Naive thymus-derived CD8-positive, alpha-beta T cell (primary cell): ENCODE measurements around the gene PTPRT. TPM values are rescaled to one million over a fixed set of nuclear protein-coding genes. Genes with fewer than 3 reads are reported as not detected.
"Not testable (repeated sequence)": the region's sequence is repeated elsewhere in the genome, so short reads cannot be mapped to it uniquely, and the experiment has no call there.

ENCODE experiments used
- ATAC-seq, 2 donors: fragments of 150-1000 bp; cut with Tn5 transposase in 1 of 2; sonication (Bioruptor Pico), chemical (Tn5 transposase) in 1 of 2; 1 replicate in 1 of 2; 2 replicates in 1 of 2; pipeline ENCODE4 v1.10.0; 2021; ENCODE audit warnings: mild to moderate bottlenecking in 2 of 2, moderate library complexity in 2 of 2
- POLR2A ChIA-PET: fragments of 350-600 bp; sonication (Branson Sonifier 250); formaldehyde crosslinking; loops from one replicate; lab custom pipeline; 2021; ENCODE audit warnings: antibody characterized with exemption; lab: Charles Lee
- DNase-seq, 10 donors: peaks; one replicate each; pipeline versions ENCODE4 v3.0.0 to v3.0.0-alpha.2; 2020 to 2022
- H3K27ac Mint-ChIP-seq, 10 donors: one replicate each; pipeline ENCODE4 v1.8.0; 2020 to 2022; ENCODE audit warnings: mild to moderate bottlenecking in 10 of 10, mixed read lengths in 10 of 10, moderate library complexity in 4 of 10, inconsistent platforms in 1 of 10
- H3K27me3 Mint-ChIP-seq, 5 donors: one replicate each; pipeline ENCODE4 v1.8.0; 2021 to 2022; ENCODE audit warnings: mixed read lengths in 5 of 5
- H3K36me3 Mint-ChIP-seq, 3 donors: one replicate each; pipeline ENCODE4 v1.8.0; 2020 to 2022; ENCODE audit warnings: mixed read lengths in 3 of 3, mild to moderate bottlenecking in 2 of 3, inconsistent platforms in 1 of 3
- H3K4me1 Mint-ChIP-seq, 4 donors: one replicate each; pipeline ENCODE4 v1.8.0; 2021 to 2022; ENCODE audit warnings: mixed read lengths in 4 of 4
- H3K4me3 Mint-ChIP-seq, 10 donors: one replicate each; pipeline ENCODE4 v1.8.0; 2020 to 2022; ENCODE audit warnings: mild to moderate bottlenecking in 10 of 10, mixed read lengths in 10 of 10, moderate library complexity in 6 of 10, inconsistent platforms in 1 of 10
- H3K9me3 Mint-ChIP-seq, 9 donors: one replicate each; pipeline ENCODE4 v1.8.0; 2020 to 2022; ENCODE audit warnings: mixed read lengths in 9 of 9, mild to moderate bottlenecking in 3 of 9, inconsistent platforms in 1 of 9, moderate library complexity in 1 of 9
- polyA plus RNA-seq, 3 donors: library from polyadenylated mRNA; unstranded; fragments of 300-500 nt; fragmentation: Illumina TruSeq; gene quantifications; one replicate each; pipeline ENCODE4 v1.2.3, GENCODE V29; 2021
- total RNA-seq, 8 experiments: library from RNA in 2 of 8; stranded (reverse) in 2 of 8; gene quantifications; one replicate each; pipeline ENCODE4 v1.2.3 and lab custom pipeline; 2021 to 2026

The PTPRT gene
- total and polyA plus RNA-seq, 5 experiments from 2014 or later = not detected

- Mint-ChIP-seq H3K4me3 (no peak overlapping the region), H3K9me3 (peaks cover 0 to 4% (median 0%) of the 10 kb centered on the region in 9 donors), H3K36me3 (no peaks in the 10 kb centered on the region), H3K27me3 (peaks cover 20 to 45% (median 29%) of the 10 kb centered on the region in 5 donors), H3K27ac (no peak overlapping the region), H3K4me1 (peaks cover 0 to 9% (median 6%) of the 10 kb centered on the region in 4 donors)
- ATAC-seq (no peak), DNase-seq (no peak)
- POLR2A ChIA-PET = no interaction called here
These were observed 6.1 kb downstream of the PTPRT start for GRCh38 chr20:43183536-43184070.

GRCh38 chr20:43178080-43178479 is 11.6 kb downstream of the PTPRT start:
- H3K27me3 Mint-ChIP-seq = peaks cover 0 to 5% (median 4%) of the 10 kb centered on the region in 5 donors
- H3K27ac Mint-ChIP-seq = no peak overlapping the region
- no peaks in the 10 kb centered on the region for H3K4me1 Mint-ChIP-seq
- peaks cover 0 to 5% (median 0%) of the 10 kb centered on the region in 9 donors for H3K9me3 Mint-ChIP-seq
- ATAC-seq (no peak), DNase-seq (no peak)
- H3K36me3 Mint-ChIP-seq = no peaks in the 10 kb centered on the region
- POLR2A ChIA-PET = no interaction called here
- no peak overlapping the region for H3K4me3 Mint-ChIP-seq

- Mint-ChIP-seq H3K27ac (no peak overlapping the region), H3K36me3 (no peaks in the 10 kb centered on the region), H3K27me3 (peaks cover 0 to 5% (median 4%) of the 10 kb centered on the region in 5 donors), H3K4me1 (no peaks in the 10 kb centered on the region), H3K9me3 (peaks cover 0 to 5% (median 0%) of the 10 kb centered on the region in 9 donors), H3K4me3 (no peak overlapping the region)
- POLR2A ChIA-PET = no interaction called here
- no peak for ATAC-seq
- no peak for DNase-seq
These were observed 13.0 kb downstream of the PTPRT start for GRCh38 chr20:43176726-43177125.

- peaks cover 0 to 1% (median 0%) of the 10 kb centered on the region in 4 donors for H3K4me1 Mint-ChIP-seq
These were observed 17.8 kb downstream of the PTPRT start for GRCh38 chr20:43171930-43172329.

GRCh38 chr20:43170771-43171170 is 18.9 kb downstream of the PTPRT start:
- no peak overlapping the region for H3K4me3 Mint-ChIP-seq
- H3K36me3 Mint-ChIP-seq = no peaks in the 10 kb centered on the region
- H3K9me3 Mint-ChIP-seq = peaks cover 0 to 2% (median 0%) of the 10 kb centered on the region in 9 donors
- H3K4me1 Mint-ChIP-seq = peaks cover 0 to 1% (median 0%) of the 10 kb centered on the region in 4 donors
- POLR2A ChIA-PET = no interaction called here
- H3K27me3 Mint-ChIP-seq = peaks cover 1 to 13% (median 7%) of the 10 kb centered on the region in 5 donors
- ATAC-seq (no peak), DNase-seq (no peak)
- H3K27ac Mint-ChIP-seq = no peak overlapping the region

More at GRCh38 chr20:43171930-43172329, 17.8 kb downstream of the PTPRT start:
- Mint-ChIP-seq H3K27ac (no peak overlapping the region), H3K9me3 (peaks cover 0 to 5% (median 0%) of the 10 kb centered on the region in 9 donors), H3K4me3 (no peak overlapping the region), H3K36me3 (no peaks in the 10 kb centered on the region), H3K27me3 (peaks cover 1 to 8% (median 7%) of the 10 kb centered on the region in 5 donors)
- POLR2A ChIA-PET = no interaction called here
- ATAC-seq (no peak), DNase-seq (no peak)

GRCh38 chr20:43167615-43168014 is 22.1 kb downstream of the PTPRT start:
- DNase-seq = no peak
- POLR2A ChIA-PET = no interaction called here
- Mint-ChIP-seq H3K27me3 (peaks cover 1 to 13% (median 6%) of the 10 kb centered on the region in 5 donors), H3K4me1 (peaks cover 0 to 1% (median 0%) of the 10 kb centered on the region in 4 donors), H3K9me3 (peaks cover 0 to 4% (median 0%) of the 10 kb centered on the region in 9 donors), H3K27ac (no peak overlapping the region), H3K4me3 (no peak overlapping the region), H3K36me3 (no peaks in the 10 kb centered on the region)
- no peak for ATAC-seq

GRCh38 chr20:43167021-43167420 is 22.7 kb downstream of the PTPRT start:
- POLR2A ChIA-PET = no interaction called here
- Mint-ChIP-seq H3K27ac (no peak overlapping the region), H3K9me3 (peaks cover 0 to 4% (median 0%) of the 10 kb centered on the region in 9 donors), H3K36me3 (no peaks in the 10 kb centered on the region), H3K4me1 (peaks cover 0 to 1% (median 0%) of the 10 kb centered on the region in 4 donors), H3K4me3 (no peak overlapping the region), H3K27me3 (peaks cover 1 to 13% (median 4%) of the 10 kb centered on the region in 5 donors)
- ATAC-seq (no peak), DNase-seq (no peak)

- no peak for DNase-seq
- ATAC-seq = no peak
- Mint-ChIP-seq H3K4me3 (no peak overlapping the region), H3K9me3 (peaks cover 0 to 4% (median 0%) of the 10 kb centered on the region in 9 donors), H3K4me1 (peaks cover 0 to 1% (median 0%) of the 10 kb centered on the region in 4 donors), H3K36me3 (no peaks in the 10 kb centered on the region), H3K27me3 (peaks cover 0 to 13% (median 4%) of the 10 kb centered on the region in 5 donors), H3K27ac (no peak overlapping the region)
- POLR2A ChIA-PET = no interaction called here
These were observed 24.1 kb downstream of the PTPRT start for GRCh38 chr20:43165611-43166010.

- H3K27me3 Mint-ChIP-seq = peaks cover 0 to 13% (median 4%) of the 10 kb centered on the region in 5 donors
- ATAC-seq = not testable (repeated sequence)
These were observed 25.0 kb downstream of the PTPRT start for GRCh38 chr20:43164736-43165135.

GRCh38 chr20:43161716-43162115 is 28.0 kb downstream of the PTPRT start:
- DNase-seq (no peak), ATAC-seq (no peak)
- H3K9me3 Mint-ChIP-seq = peaks cover 0 to 15% (median 3%) of the 10 kb centered on the region in 9 donors
- H3K4me1 Mint-ChIP-seq = no peaks in the 10 kb centered on the region
- POLR2A ChIA-PET = no interaction called here
- H3K36me3 Mint-ChIP-seq = peaks cover 0 to 8% (median 0%) of the 10 kb centered on the region in 3 donors
- no peak overlapping the region for H3K4me3 Mint-ChIP-seq
- H3K27me3 Mint-ChIP-seq = peaks cover 0 to 21% (median 2%) of the 10 kb centered on the region in 5 donors
- no peak overlapping the region for H3K27ac Mint-ChIP-seq

More at GRCh38 chr20:43164736-43165135, 25.0 kb downstream of the PTPRT start:
- DNase-seq, H3K27ac Mint-ChIP-seq, H3K9me3 Mint-ChIP-seq, H3K36me3 Mint-ChIP-seq, H3K4me3 Mint-ChIP-seq, H3K4me1 Mint-ChIP-seq, POLR2A ChIA-PET: not testable (repeated sequence)

GRCh38 chr20:43160941-43161340 is 28.8 kb downstream of the PTPRT start:
- Mint-ChIP-seq H3K36me3 (peaks cover 0 to 8% (median 0%) of the 10 kb centered on the region in 3 donors), H3K4me1 (no peaks in the 10 kb centered on the region), H3K27ac (no peak overlapping the region), H3K27me3 (peaks cover 0 to 14% (median 2%) of the 10 kb centered on the region in 5 donors), H3K4me3 (no peak overlapping the region), H3K9me3 (peaks cover 0 to 15% (median 3%) of the 10 kb centered on the region in 9 donors)
- no peak for DNase-seq
- POLR2A ChIA-PET = no interaction called here
- ATAC-seq = no peak

GRCh38 chr20:43159994-43160393 is 29.7 kb downstream of the PTPRT start:
- ATAC-seq (no peak), DNase-seq (no peak)
- no peak overlapping the region for H3K27ac Mint-ChIP-seq
- no peaks in the 10 kb centered on the region for H3K4me1 Mint-ChIP-seq
- H3K27me3 Mint-ChIP-seq = peaks cover 0 to 16% (median 2%) of the 10 kb centered on the region in 5 donors
- H3K9me3 Mint-ChIP-seq = peaks cover 0 to 15% (median 3%) of the 10 kb centered on the region in 9 donors
- POLR2A ChIA-PET = no interaction called here
- H3K36me3 Mint-ChIP-seq = peaks cover 0 to 8% (median 0%) of the 10 kb centered on the region in 3 donors
- H3K4me3 Mint-ChIP-seq = no peak overlapping the region

- ATAC-seq (no peak), DNase-seq (no peak)
- Mint-ChIP-seq H3K4me3 (no peak overlapping the region), H3K27ac (no peak overlapping the region), H3K27me3 (peaks cover 0 to 16% (median 4%) of the 10 kb centered on the region in 5 donors), H3K4me1 (no peaks in the 10 kb centered on the region), H3K36me3 (peaks cover 0 to 8% (median 0%) of the 10 kb centered on the region in 3 donors), H3K9me3 (peaks cover 0 to 19% (median 3%) of the 10 kb centered on the region in 9 donors)
- POLR2A ChIA-PET = no interaction called here
These were observed 34.2 kb downstream of the PTPRT start for GRCh38 chr20:43155366-43156100.
